HG03064 (cell line): ENCODE results near the gene CSTB.
"Not testable (repeated sequence)": the region's sequence is repeated elsewhere in the genome, so short reads cannot be mapped to it uniquely, and the experiment has no call there.

Source experiments
- ATAC-seq: cut with Tn5 transposase; IDR thresholded peaks from one replicate; pipeline ENCODE4 v1.9.1; 2021; ENCODE audit warnings: low read depth; ENCODE audit not compliant: unreplicated experiment

The CSTB gene

GRCh38 chr21:43775795-43776430 lies at the start of gene CSTB:
Gene CSTB, minus strand, starts transcription at chr21:43776308. Its CDS starts 39 bp downstream, at chr21:43776269.
- peak; percentile 68 for ATAC-seq

GRCh38 chr21:43825242-43825935 lies 49.3 kb upstream of the CSTB start:
- no peak for ATAC-seq

GRCh38 chr21:43824333-43825241 lies 48.5 kb upstream of the CSTB start:
- no peak for ATAC-seq

GRCh38 chr21:43822741-43823140 lies 46.6 kb upstream of the CSTB start:
- ATAC-seq, result not testable (repeated sequence)

GRCh38 chr21:43822166-43822565 lies 46.1 kb upstream of the CSTB start:
- ATAC-seq, result not testable (repeated sequence)

GRCh38 chr21:43820466-43820865 lies 44.4 kb upstream of the CSTB start:
- no peak for ATAC-seq

- ATAC-seq, result no peak
Measured at GRCh38 chr21:43819511-43820405, 43.6 kb upstream of the CSTB start.

- ATAC-seq, result no peak
Measured at GRCh38 chr21:43818685-43819084, 42.6 kb upstream of the CSTB start.

- ATAC-seq, result no peak
Measured at GRCh38 chr21:43817157-43818086, 41.3 kb upstream of the CSTB start.

- ATAC-seq, result no peak
Measured at GRCh38 chr21:43816611-43817071, 40.5 kb upstream of the CSTB start.

GRCh38 chr21:43815991-43816390 lies 39.9 kb upstream of the CSTB start:
- no peak for ATAC-seq

GRCh38 chr21:43815107-43815613 lies 39.1 kb upstream of the CSTB start:
- no peak for ATAC-seq

GRCh38 chr21:43814215-43815106 lies 38.4 kb upstream of the CSTB start:
- no peak for ATAC-seq

- ATAC-seq, result no peak
Measured at GRCh38 chr21:43813656-43813980, 37.5 kb upstream of the CSTB start.

GRCh38 chr21:43812957-43813655 lies 37.0 kb upstream of the CSTB start:
- ATAC-seq, result no peak

GRCh38 chr21:43812139-43812821 lies 36.2 kb upstream of the CSTB start:
- no peak for ATAC-seq
